HepG2 (cell line): ENCODE data around the gene EXOSC9. TPM values are rescaled to one million over a fixed set of nuclear protein-coding genes. Genes with fewer than 3 reads are reported as not detected.

Experiments
- ZBED4 ChIP-seq: sonication (generic); formaldehyde crosslinking; IDR thresholded peaks from 2 replicates; pipeline ENCODE4 v1.4.0; 2020; ENCODE audit warnings: missing genetic modification reagents, borderline replicate concordance
- ZNF280D ChIP-seq: sonication (generic); formaldehyde crosslinking; IDR thresholded peaks from 2 replicates; pipeline ENCODE4 v1.5.1; 2020; ENCODE audit warnings: mild to moderate bottlenecking, missing genetic modification reagents
- ZNF407 ChIP-seq: sonication (generic); formaldehyde crosslinking; IDR thresholded peaks from one replicate; pipeline ENCODE4 v1.5.1; 2020; ENCODE audit warnings: mild to moderate bottlenecking, missing genetic modification reagents; ENCODE audit errors: not compliant biosample characterization
- polyA plus RNA-seq, 8 experiments: library from polyadenylated mRNA; depleted of rRNA in 3 of 8; stranded (reverse) in 7 of 8; unstranded in 1 of 8; fragments of >200 nt; fragmentation: Illumina TruSeq in 4 of 8; extraction: Trizol in 4 of 8; gene quantifications; 2 replicates each; pipeline versions ENCODE4 v1.2.1 to v1.2.3, GENCODE V29; 2011 to 2016; ENCODE audit warnings: low read depth in 4 of 8, missing spikeins in 1 of 8, mixed read lengths in 1 of 8; ENCODE audit not compliant: insufficient read depth in 1 of 8
- total RNA-seq, 5 experiments: library from RNA; depleted of rRNA; stranded (reverse); fragments of >200 nt; fragmentation: Illumina TruSeq; extraction: Trizol; gene quantifications; 2 replicates each; pipeline ENCODE4 v1.2.3, GENCODE V29; 2016; ENCODE audit warnings: low read depth in 1 of 5

The EXOSC9 gene
- total and polyA plus RNA-seq, 2 of the 13 experiments (the other 11 are each of a cell fraction or from before 2014, with no cell fraction given), result 26.0 to 48.0 TPM

DNA sequence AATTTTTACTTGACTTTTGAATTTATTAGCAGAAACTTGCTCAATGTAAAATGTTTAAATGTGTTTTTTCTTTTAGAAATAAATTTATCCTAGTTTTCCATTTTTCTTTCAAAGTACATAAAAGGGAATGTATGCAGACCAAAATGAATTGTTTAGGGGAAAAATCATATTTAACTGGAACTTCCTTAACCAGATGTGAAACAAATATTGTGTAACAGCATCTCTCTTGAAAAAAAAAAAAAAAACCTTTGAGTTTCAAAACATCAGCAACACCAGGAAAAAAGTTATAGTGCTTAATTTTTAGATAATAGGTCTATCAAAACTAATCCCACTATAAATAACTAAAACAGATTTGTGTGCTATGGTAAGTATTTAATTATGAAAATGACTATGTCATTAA, 37.0 kb downstream of the EXOSC9 start (continued):
- TF ChIP-seq ZBED4 (no peak), ZNF407 (CRISPR knock-in tag) (no peak), ZNF280D (no peak)
